HG03354 (cell line): ENCODE measurements around the gene STK32B.
"Not testable (repeated sequence)": the region's sequence is repeated elsewhere in the genome, so short reads cannot be mapped to it uniquely, and the experiment has no call there.

Source experiments
- ATAC-seq: cut with Tn5 transposase; IDR thresholded peaks from one replicate; pipeline ENCODE4 v1.9.1; 2021; ENCODE audit warnings: mild to moderate bottlenecking; ENCODE audit not compliant: unreplicated experiment, poor library complexity, severe bottlenecking

STK32B gene

GRCh38 chr4:5403746-5404497, 352.6 kb downstream of the STK32B start:
- ATAC-seq: no peak

DNA sequence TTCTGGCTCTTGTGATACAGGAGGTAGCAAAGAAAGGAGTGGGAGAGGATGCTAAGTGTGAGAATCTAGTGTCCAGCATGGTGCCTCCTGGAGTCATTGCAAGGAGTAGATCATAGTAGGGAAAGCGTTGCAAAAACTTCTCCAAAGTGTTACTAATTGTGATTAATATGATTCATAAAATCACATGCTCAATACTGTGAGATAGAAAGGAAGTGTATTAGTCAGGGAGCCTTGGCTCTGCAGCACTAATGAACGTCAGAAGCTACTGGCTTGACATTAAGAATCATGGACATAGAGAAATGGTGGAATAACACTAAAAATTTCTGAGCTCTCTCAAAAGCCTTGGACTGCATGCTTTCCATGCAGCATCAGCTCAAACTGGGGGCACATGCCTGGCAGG, 358.0 kb downstream of the STK32B start:
- ATAC-seq: no peak

GRCh38 chr4:5409972-5410618, 358.8 kb downstream of the STK32B start:
- ATAC-seq: no peak

- no peak for ATAC-seq
These were observed 361.0 kb downstream of the STK32B start for GRCh38 chr4:5412296-5412695.

DNA sequence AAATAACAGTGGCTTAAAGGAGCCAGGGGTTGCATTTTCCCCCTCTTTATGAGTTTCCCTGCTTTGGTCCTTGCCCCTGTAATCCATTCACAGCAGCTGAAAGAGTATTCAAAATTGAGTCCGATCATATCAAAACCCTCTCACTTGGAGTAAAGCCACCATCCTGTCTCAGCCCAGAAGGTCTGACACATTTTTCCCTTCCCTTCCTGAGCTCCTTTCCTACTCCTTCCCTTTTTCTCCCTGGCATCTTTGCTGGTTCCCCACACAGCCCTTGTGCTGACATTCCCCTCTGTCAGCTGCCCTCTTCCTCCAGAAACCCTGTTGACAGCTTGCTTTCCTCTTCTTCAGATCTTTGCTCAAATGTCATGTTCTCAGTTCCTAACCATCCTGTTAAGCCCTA, 361.5 kb downstream of the STK32B start:
- ATAC-seq: no peak

DNA sequence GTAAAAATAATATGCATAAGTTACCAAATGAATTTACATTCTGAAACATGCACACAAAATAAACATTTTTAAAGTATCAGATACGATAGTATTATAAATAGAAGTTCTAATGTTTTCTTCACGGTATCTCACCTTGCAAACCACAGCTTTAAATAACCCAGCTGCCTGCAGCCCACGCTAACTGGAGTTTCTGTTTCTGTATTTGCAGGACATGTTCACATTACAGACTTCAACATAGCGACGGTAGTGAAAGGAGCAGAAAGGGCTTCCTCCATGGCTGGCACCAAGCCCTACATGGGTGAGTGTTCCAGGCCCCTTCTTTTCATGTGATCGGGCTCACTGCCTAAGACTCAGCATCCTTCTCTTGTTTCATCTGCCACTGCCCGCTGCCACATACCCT, 365.4 kb downstream of the STK32B start:
- ATAC-seq: no peak

- no peak for ATAC-seq
These were observed 369.0 kb downstream of the STK32B start for GRCh38 chr4:5420266-5420665.

GRCh38 chr4:5421416-5421815, 370.1 kb downstream of the STK32B start:
- no peak for ATAC-seq

GRCh38 chr4:5422195-5422594, 370.9 kb downstream of the STK32B start:
- ATAC-seq: no peak

- no peak for ATAC-seq
These were observed 372.4 kb downstream of the STK32B start for GRCh38 chr4:5423670-5424069.

DNA sequence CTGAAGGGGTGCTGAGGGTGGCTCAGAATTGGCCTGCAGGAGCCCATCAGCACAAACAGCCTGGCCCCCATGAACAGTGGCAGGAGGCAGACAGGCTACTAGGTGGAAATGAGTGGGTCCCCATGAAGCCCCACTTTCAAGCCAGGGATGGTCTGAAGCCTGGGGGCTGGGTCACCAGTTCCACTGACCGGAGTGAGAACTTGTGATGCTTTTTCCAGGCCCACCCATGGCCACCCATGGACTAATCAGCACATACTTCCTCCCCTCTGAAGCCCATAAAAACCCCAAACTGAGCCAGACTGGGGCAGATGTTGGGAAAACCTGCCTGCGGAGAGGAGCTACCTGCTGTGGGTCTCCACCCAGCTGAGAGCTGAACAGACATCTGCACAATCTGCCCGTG, 372.9 kb downstream of the STK32B start:
- ATAC-seq: no peak

GRCh38 chr4:5424901-5425300, 373.6 kb downstream of the STK32B start:
- ATAC-seq: no peak

GRCh38 chr4:5429747-5430146, 378.5 kb downstream of the STK32B start:
- no peak for ATAC-seq

DNA sequence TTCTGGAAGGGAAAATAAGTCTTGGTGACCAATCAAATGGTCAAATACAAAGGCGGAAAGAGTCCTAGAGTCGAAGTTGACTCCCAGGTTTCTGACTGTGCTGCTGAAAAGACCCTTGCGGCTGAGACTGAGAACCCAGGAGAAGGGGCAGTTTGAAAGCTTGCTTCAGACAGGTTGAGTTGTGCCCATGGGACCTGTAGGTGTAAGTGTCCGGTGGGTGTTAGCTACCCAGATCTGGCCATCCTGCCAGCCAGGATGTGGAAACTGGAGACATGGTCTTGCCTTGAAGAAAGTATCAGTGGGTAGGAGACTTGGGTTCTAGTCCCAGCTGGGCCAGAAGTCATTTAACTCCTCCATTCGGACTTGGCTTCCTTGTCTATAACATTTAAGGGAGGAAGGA, 381.9 kb downstream of the STK32B start:
- ATAC-seq: no peak

- ATAC-seq: no peak
These were observed 383.9 kb downstream of the STK32B start for GRCh38 chr4:5435201-5435600.

GRCh38 chr4:5435823-5436222, 384.5 kb downstream of the STK32B start:
- ATAC-seq: no peak

DNA sequence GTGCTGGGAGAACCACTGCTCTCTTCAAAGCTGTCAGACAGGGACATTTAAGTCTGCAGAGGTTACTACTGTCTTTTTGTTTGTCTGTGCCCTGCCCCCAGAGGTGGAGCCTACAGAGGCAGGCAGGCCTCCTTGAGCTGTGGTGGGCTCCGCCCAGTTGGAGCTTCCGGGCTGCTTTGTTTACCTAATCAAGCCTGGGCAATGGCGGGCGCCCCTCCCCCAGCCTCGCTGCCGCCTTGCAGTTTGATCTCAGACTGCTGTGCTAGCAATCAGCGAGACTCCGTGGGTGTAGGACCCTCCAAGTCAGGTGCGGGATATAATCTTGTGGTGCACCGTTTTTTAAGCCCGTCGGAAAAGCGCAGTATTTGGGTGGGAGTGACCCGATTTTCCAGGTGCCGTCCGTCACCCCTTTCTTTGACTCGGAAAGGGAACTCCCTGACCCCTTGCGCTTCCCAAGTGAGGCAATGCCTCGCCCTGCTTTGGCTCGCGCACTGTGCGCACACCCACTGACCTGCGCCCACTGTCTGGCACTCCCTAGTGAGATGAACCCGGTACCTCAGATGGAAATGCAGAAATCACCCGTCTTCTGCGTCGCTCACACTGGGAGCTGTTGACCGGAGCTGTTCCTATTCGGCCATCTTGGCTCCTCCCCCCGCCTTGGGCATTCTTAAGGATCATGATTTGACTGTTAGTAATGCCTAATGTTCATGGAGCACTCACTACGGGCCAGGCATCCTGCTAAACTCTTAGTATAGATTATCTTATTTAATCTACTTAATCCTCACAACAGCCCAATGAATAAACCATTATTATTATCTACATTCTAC, 392.9 kb downstream of the STK32B start:
- not testable (repeated sequence) for ATAC-seq

DNA sequence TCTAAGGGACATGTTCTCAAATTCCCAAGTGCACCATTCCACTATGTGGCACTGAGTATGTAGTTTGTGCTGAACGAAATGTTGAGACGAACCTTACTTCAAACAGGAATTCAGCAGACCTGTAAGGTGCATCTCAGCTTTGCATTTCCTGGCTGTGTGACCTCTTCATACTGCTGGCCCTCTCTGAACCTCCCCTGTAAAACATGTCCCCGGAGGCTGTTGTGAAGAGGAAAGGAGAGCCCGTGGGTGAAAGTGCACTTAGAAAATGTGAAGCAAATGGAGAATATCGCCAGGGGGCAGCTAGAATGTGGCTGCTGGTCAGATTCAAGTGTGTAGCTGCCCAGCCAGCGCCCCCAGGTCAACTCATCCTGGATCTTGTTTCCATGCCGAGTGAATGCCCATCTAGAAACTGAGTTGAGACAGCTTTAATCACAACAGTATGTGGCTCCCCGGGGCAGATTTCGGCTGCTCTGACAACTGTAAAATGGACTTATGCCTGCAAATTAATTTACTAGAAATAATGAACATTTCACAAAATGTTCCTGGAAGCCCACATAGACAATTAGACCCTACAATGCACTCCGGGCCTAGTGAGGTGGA, 393.7 kb downstream of the STK32B start:
- no peak for ATAC-seq

GRCh38 chr4:5446595-5447226, 395.4 kb downstream of the STK32B start:
- no peak for ATAC-seq

- no peak for ATAC-seq
These were observed 396.5 kb downstream of the STK32B start for GRCh38 chr4:5447755-5448154.
